K562 (cell line): ENCODE data around the gene MAP1S. TPM values are rescaled to one million over a fixed set of nuclear protein-coding genes. Genes with fewer than 3 reads are reported as not detected.

Experiments
- CREBBP ChIP-seq: IDR thresholded peaks from one replicate; pipeline ENCODE4 v1.6.1; 2012; ENCODE audit warnings: low read depth, mild to moderate bottlenecking, control low read depth, inconsistent platforms, low read length
- CTBP1 ChIP-seq: fragments of 450-650 bp; IDR thresholded peaks from 2 replicates; pipeline ENCODE4 v1.6.1; 2016; ENCODE audit warnings: borderline replicate concordance
- DMBX1 ChIP-seq: fragments of 250-450 bp; sonication (Bioruptor Pico); IDR thresholded peaks from 2 replicates; pipeline ENCODE4 v1.8.0; 2022; ENCODE audit warnings: inconsistent platforms, mild to moderate bottlenecking, moderate library complexity, borderline replicate concordance
- FOXA3 ChIP-seq, 2 experiments: fragments of 450-650 bp in 1 of 2; sonication (generic) in 1 of 2; formaldehyde crosslinking; IDR thresholded peaks in 1 of 2; conservative IDR thresholded peaks in 1 of 2; 2 replicates each; pipeline versions ENCODE4 v1.4.0 to v1.8.0; 2020 to 2022; ENCODE audit warnings: mild to moderate bottlenecking in 2 of 2, missing genetic modification reagents in 1 of 2
- GABPA ChIP-seq: fragments of 200-800 bp; sonication (Bioruptor generic); conservative IDR thresholded peaks from 2 replicates; pipeline ENCODE4 v1.6.1; 2016; ENCODE audit warnings: low read depth, missing genetic modification characterization, missing compliant biosample characterization
- GATA2 ChIP-seq: sonication (generic); formaldehyde crosslinking; IDR thresholded peaks from 2 replicates; pipeline ENCODE4 v1.4.0; 2020; ENCODE audit warnings: mild to moderate bottlenecking, missing genetic modification reagents
- GTF2E2 ChIP-seq: fragments of 200-800 bp; sonication (Bioruptor generic); IDR thresholded peaks from 2 replicates; pipeline ENCODE4 v1.6.1; 2016; ENCODE audit warnings: missing genetic modification characterization, missing compliant biosample characterization
- GTF2F1 ChIP-seq: IDR thresholded peaks from 2 replicates; pipeline ENCODE4 v1.6.1; 2011; ENCODE audit warnings: low read depth, low read length, improper control_type of control experiment
- KLF13 ChIP-seq: fragments of 450-650 bp; IDR thresholded peaks from 2 replicates; pipeline ENCODE4 v1.6.1; 2016; ENCODE audit warnings: missing genetic modification characterization, low read depth, mild to moderate bottlenecking, missing compliant biosample characterization, moderate library complexity, borderline replicate concordance
- MCM5 ChIP-seq: fragments of 450-650 bp; IDR thresholded peaks from 2 replicates; pipeline ENCODE4 v1.6.1; 2016; ENCODE audit warnings: low read depth
- MYC ChIP-seq, 2 experiments: fragments of 250-450 bp in 1 of 2; sonication (Bioruptor Pico) in 1 of 2; IDR thresholded peaks; 2 replicates each; pipeline versions ENCODE4 v1.5.1 to v1.6.1; 2012 to 2021; ENCODE audit warnings: low read depth in 2 of 2, borderline replicate concordance in 1 of 2, improper control_type of control experiment in 1 of 2, low read length in 1 of 2, mild to moderate bottlenecking in 1 of 2, moderate library complexity in 1 of 2
- OTX1 ChIP-seq: fragments of 450-650 bp; formaldehyde crosslinking; IDR thresholded peaks from 2 replicates; pipeline ENCODE4 v1.4.0; 2022; ENCODE audit warnings: mild to moderate bottlenecking
- PKNOX1 ChIP-seq: fragments of 450-650 bp; IDR thresholded peaks from 2 replicates; pipeline ENCODE4 v1.6.1; 2016
- POLR2G ChIP-seq: fragments of 200-400 bp; formaldehyde crosslinking; IDR thresholded peaks from 2 replicates; pipeline ENCODE4 v1.6.1; 2017; ENCODE audit warnings: low read depth, mild to moderate bottlenecking, antibody characterized with exemption, low read length, moderate library complexity
- RERE ChIP-seq: sonication (generic); formaldehyde crosslinking; IDR thresholded peaks from 2 replicates; pipeline ENCODE4 v1.8.0; 2023; ENCODE audit warnings: missing genetic modification reagents, mild to moderate bottlenecking, borderline replicate concordance
- RFX1 ChIP-seq: fragments of 450-650 bp; IDR thresholded peaks from 2 replicates; pipeline ENCODE4 v1.6.1; 2016; ENCODE audit warnings: mild to moderate bottlenecking, moderate library complexity
- TCFL5 ChIP-seq: fragments of 250-450 bp; sonication (Bioruptor Pico); conservative IDR thresholded peaks from 2 replicates; pipeline ENCODE4 v1.6.1; 2021; ENCODE audit warnings: mild to moderate bottlenecking, moderate library complexity, matching md5 sums
- YBX1 ChIP-seq: fragments of 450-650 bp; IDR thresholded peaks from 2 replicates; pipeline ENCODE4 v1.7.1; 2016; ENCODE audit warnings: mild to moderate bottlenecking
- ZNF140 ChIP-seq: fragments of 250-450 bp; sonication (Bioruptor Pico); IDR thresholded peaks from 2 replicates; pipeline ENCODE4 v1.8.0; 2021; ENCODE audit warnings: moderate library complexity, mild to moderate bottlenecking, inconsistent platforms
- polyA plus RNA-seq, 8 experiments: library from polyadenylated mRNA; depleted of rRNA in 4 of 8; stranded (reverse) in 5 of 8; unstranded in 3 of 8; fragments of >200 nt; fragmentation: Nextera tagmentation in 2 of 8; fragmentation: Illumina TruSeq in 1 of 8; extraction: Ambion mirVana in 2 of 8; extraction: Trizol in 1 of 8; gene quantifications; 2 replicates each; pipeline versions ENCODE4 v1.2.1 to v1.2.3, GENCODE V29; 2011 to 2014; ENCODE audit warnings: inconsistent platforms in 1 of 8, missing spikeins in 1 of 8
- total RNA-seq, 7 experiments: library from RNA; depleted of rRNA in 6 of 7; stranded (reverse); fragments of >200 nt in 6 of 7; fragmentation: Illumina TruSeq in 2 of 7; extraction: Trizol in 2 of 7; gene quantifications; 2 replicates each; pipeline versions ENCODE4 v1.2.1 to v1.2.3, GENCODE V29; 2011 to 2021; ENCODE audit warnings: low replicate concordance in 1 of 7
- TF ChIP-seq, protein P1 (sequence below): fragments of 250-450 bp; sonication (Bioruptor Pico); IDR thresholded peaks from 2 replicates; pipeline ENCODE4 v1.5.0; 2021

MAP1S gene
- total and polyA plus RNA-seq, 9 of the 15 experiments (the other 6 are each of a cell fraction or from before 2014, with no cell fraction given), result 2.0 to 81.0 (median 9.5) TPM

GRCh38 chr19:17775245-17775927, 56.1 kb downstream of the MAP1S start (continued):
- TF ChIP-seq MYC (IDR thresholded peaks at IDR 0.05; ENCODE audit: low read depth, low read length) (no peak), MYC (CRISPR knock-in tag; IDR thresholded peaks at IDR 0.05; ENCODE audit: borderline replicate concordance, low read depth) (no peak), TCFL5 (CRISPR knock-in tag) (no peak), POLR2G (no peak), GATA2 (CRISPR knock-in tag) (no peak), RFX1 (no peak), ZNF140 (CRISPR knock-in tag) (no peak), OTX1 (CRISPR knock-in tag) (no peak), DMBX1 (CRISPR knock-in tag) (no peak), RERE (CRISPR knock-in tag) (no peak), GTF2E2 (tag) (no peak), PKNOX1 (no peak), KLF13 (tag) (no peak), YBX1 (no peak), MCM5 (no peak), GABPA (tag) (no peak), FOXA3 (CRISPR knock-in tag; conservative IDR thresholded peaks at IDR 0.05 in 1 of 2, IDR thresholded peaks at IDR 0.05 in 1 of 2) (no peak), CREBBP (no peak), GTF2F1 (no peak), CTBP1 (0 out of 2 replicates have a peak, but pooled peaks have one; percentile 48)
- TF ChIP-seq, protein P1, sequence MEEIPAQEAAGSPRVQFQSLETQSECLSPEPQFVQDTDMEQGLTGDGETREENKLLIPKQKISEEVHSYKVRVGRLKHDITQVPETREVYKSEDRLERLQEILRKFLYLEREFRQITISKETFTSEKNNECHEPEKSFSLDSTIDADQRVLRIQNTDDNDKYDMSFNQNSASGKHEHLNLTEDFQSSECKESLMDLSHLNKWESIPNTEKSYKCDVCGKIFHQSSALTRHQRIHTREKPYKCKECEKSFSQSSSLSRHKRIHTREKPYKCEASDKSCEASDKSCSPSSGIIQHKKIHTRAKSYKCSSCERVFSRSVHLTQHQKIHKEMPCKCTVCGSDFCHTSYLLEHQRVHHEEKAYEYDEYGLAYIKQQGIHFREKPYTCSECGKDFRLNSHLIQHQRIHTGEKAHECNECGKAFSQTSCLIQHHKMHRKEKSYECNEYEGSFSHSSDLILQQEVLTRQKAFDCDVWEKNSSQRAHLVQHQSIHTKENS (CRISPR knock-in tag), result no peak
